Measurements from ENCODE around the gene PHTF2. TPM values are rescaled to one million over a fixed set of nuclear protein-coding genes. Genes with fewer than 3 reads are reported as not detected.

PHTF2 gene
- total and polyA plus RNA-seq, 2 donors (not counting 3 experiments of a cell fraction or from before 2014, with no cell fraction given), result 13.3 to 21.4 TPM

DNA sequence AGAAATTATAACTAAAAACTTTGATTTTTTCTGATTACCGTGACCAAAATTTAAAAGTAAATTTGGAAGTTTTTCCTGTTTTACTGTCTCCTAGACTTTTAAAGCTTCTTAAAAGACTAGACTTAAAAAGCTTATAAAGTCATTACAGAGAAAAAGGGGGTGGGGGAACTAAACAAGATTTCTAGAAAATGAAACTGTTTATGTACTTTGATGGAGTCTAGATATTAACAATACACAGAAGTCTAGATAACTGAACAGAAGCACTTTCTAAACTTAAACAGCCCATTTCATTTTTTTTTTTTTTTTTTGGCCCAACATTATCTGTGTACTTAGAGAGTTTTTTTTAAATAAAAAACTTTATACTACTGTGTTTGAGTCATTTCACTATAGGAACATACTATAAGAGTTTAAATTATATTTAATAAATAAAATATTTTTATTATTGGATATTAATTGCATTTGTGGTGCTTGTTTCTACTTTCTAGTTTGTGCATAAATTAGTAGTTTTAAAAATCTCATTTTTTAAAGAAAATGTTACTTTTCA lies 98.5 kb downstream of the PHTF2 start:
- ChIA-PET POLR2A (no interaction called here), CTCF (interaction anchor here (1.0 to 1.5 kb wide), 3 partner anchors 9 to 245 kb away, joined by 3 to 4 read pairs (median 4); no protein-coding TSS in a partner anchor)
- Histone ChIP-seq H3K36me3 (ENCODE audit: control insufficient read depth in 2 of 2, extremely low read depth in 1 of 2, insufficient read depth in 2 of 2, low read length in 2 of 2) (no peaks in the 10 kb centered on the region), H3K27me3 (ENCODE audit: control insufficient read depth in 2 of 2, insufficient read depth in 2 of 2, low read length in 2 of 2) (no peaks in the 10 kb centered on the region), H3K9ac (replicated peaks; ENCODE audit: extremely low read depth, insufficient read depth, low read length) (no peak overlapping the region), H3K4me1 (ENCODE audit: control insufficient read depth, extremely low read depth, insufficient read depth, low read length) (no peaks in the 10 kb centered on the region), H3K9me1 (replicated peaks; ENCODE audit: control insufficient read depth, extremely low read depth, insufficient read depth, low read length) (no peaks in the 10 kb centered on the region), H3K4me2 (ENCODE audit: insufficient read depth, low read length) (no peak overlapping the region), H3K79me2 (ENCODE audit: control insufficient read depth, insufficient read depth, low read length) (no peaks in the 10 kb centered on the region), H3K4me3 (replicated peaks in 1 of 3; ENCODE audit: insufficient read depth in 1 of 3, low read depth in 1 of 3, low read length in 3 of 3) (no peak overlapping the region), H4K20me1 (replicated peaks; ENCODE audit: control insufficient read depth, extremely low read depth, insufficient read depth, low read length) (no peaks in the 10 kb centered on the region), H3K27ac (ENCODE audit: insufficient read depth, low read depth, low read length) (no peak overlapping the region), H2AFZ (ENCODE audit: low read depth, low read length) (no peak overlapping the region), H3K9me3 (replicated peaks; ENCODE audit: control insufficient read depth, insufficient read depth, low read length) (no peaks in the 10 kb centered on the region)
- TF ChIP-seq POLR2A (IDR thresholded peaks at IDR 0.05; ENCODE audit: low read depth, low read length), result no peak
- TF ChIP-seq MYC (IDR thresholded peaks at IDR 0.05; ENCODE audit: low read depth, low read length), result no peak
- TF ChIP-seq, protein P1, sequence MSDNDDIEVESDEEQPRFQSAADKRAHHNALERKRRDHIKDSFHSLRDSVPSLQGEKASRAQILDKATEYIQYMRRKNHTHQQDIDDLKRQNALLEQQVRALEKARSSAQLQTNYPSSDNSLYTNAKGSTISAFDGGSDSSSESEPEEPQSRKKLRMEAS (IDR thresholded peaks at IDR 0.05; ENCODE audit: insufficient read depth, insufficient read length), result no peak
- TF ChIP-seq GATA2 (IDR thresholded peaks at IDR 0.05; ENCODE audit: insufficient read depth, insufficient read length, low read depth, low read length), result no peak
- no peak for TF ChIP-seq FOS (IDR thresholded peaks at IDR 0.05; ENCODE audit: borderline replicate concordance, insufficient read depth, low read length)
- no peak for TF ChIP-seq JUN (IDR thresholded peaks at IDR 0.05; ENCODE audit: borderline replicate concordance, insufficient read depth, insufficient read length, low read depth)
- TF ChIP-seq POLR2AphosphoS5 (IDR thresholded peaks at IDR 0.05; ENCODE audit: insufficient read depth, low read depth, low read length), result no peak
- TF ChIP-seq, protein P2, sequence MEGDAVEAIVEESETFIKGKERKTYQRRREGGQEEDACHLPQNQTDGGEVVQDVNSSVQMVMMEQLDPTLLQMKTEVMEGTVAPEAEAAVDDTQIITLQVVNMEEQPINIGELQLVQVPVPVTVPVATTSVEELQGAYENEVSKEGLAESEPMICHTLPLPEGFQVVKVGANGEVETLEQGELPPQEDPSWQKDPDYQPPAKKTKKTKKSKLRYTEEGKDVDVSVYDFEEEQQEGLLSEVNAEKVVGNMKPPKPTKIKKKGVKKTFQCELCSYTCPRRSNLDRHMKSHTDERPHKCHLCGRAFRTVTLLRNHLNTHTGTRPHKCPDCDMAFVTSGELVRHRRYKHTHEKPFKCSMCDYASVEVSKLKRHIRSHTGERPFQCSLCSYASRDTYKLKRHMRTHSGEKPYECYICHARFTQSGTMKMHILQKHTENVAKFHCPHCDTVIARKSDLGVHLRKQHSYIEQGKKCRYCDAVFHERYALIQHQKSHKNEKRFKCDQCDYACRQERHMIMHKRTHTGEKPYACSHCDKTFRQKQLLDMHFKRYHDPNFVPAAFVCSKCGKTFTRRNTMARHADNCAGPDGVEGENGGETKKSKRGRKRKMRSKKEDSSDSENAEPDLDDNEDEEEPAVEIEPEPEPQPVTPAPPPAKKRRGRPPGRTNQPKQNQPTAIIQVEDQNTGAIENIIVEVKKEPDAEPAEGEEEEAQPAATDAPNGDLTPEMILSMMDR (IDR thresholded peaks at IDR 0.05; ENCODE audit: extremely low read depth in 1 of 2, insufficient read depth in 1 of 2, low read depth in 1 of 2, low read length in 2 of 2), result no peak
- no peak for TF ChIP-seq EZH2 (IDR thresholded peaks at IDR 0.05; ENCODE audit: borderline replicate concordance, low read depth, low read length, severe bottlenecking)
- intact Hi-C loops (cut with micrococcal nuclease), result no loop called here
- FAIRE-seq (no peak), DNase-seq (ENCODE audit: low read depth, low spot score) (no peak)
- no TSS peak for BruUV-seq (replicated peaks)
- dilution Hi-C loops (cut with MboI; ENCODE audit: extremely low pct_ligation_motif_present, low sequenced_read_pairs), result no loop called here
